Muscle of back (tissue), 11 donors: Measurements from ENCODE around the gene LCMT1. TPM values are rescaled to one million over a fixed set of nuclear protein-coding genes. Genes with fewer than 3 reads are reported as not detected.
A peak's percentile ranks its signal among the peaks of the same experiment; 100 is the strongest.

ENCODE experiments used
- DNase-seq, 3 donors: peaks; one replicate each; pipeline versions ENCODE4 v3.0.0 to v3.0.0-alpha.2; 2013
- polyA plus RNA-seq, 10 donors: library from polyadenylated mRNA; unstranded; fragments of 120-200 nt; gene quantifications; one replicate each; pipeline ENCODE4 v1.2.1, GENCODE V29; 2013; ENCODE audit not compliant: insufficient read length in 10 of 10

The LCMT1 gene
- polyA plus RNA-seq, 10 donors: 37.0 to 45.0 (median 39.9) TPM

DNA sequence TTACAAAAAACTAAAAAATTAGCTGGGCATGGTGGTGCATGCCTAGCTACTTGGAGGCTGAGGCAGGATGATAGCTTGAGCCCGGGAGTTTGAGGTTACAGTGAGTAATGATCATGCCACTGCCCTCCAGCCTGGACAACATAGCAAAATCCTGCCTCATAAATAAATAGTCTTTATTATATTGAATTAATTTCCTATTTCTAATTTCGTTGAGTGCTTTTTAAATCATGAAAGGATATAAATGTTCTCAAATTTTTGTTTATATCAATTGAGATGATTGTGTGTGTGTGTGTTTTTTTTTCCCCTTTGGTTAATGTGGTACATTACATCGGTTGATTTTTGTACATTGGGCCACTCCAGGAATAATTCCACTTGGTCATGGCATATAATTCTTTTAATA lies 73.2 kb downstream of the LCMT1 start:
- DNase-seq: no peak

DNA sequence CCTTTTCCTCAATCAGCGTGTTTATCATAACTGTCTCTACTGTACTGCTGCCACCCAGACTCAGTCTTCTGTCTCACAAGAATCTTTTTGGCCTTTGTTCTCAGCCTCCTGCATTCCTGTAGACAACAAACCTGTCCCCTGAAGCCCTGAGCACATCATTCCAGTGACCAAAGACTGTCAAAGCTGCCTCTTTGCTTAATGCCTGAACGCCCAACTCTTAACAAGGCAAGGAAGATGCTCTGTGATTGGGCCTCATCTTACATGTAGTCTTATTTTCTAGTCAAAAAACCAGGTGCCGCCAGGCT lies 75.9 kb downstream of the LCMT1 start:
- no peak for DNase-seq

DNA sequence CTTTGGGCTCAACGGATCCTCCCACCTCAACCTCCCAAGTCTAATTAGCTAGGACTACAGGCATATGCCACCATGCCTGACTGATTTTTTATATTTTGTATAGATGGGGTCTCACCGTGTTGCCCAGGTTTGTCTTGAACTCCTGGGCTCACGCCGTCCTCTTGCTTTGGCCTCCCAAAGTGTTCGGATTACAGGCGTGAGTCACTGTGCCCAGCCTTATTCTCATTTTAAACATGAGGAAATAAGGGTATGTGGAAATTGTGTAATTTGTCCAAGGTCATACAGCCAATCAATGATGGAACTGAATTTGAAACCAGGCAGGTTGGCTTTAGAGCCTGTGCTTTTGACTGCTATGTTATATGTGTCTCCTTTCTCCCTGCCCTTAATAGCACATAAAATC lies 77.8 kb downstream of the LCMT1 start:
- DNase-seq: no peak

DNA sequence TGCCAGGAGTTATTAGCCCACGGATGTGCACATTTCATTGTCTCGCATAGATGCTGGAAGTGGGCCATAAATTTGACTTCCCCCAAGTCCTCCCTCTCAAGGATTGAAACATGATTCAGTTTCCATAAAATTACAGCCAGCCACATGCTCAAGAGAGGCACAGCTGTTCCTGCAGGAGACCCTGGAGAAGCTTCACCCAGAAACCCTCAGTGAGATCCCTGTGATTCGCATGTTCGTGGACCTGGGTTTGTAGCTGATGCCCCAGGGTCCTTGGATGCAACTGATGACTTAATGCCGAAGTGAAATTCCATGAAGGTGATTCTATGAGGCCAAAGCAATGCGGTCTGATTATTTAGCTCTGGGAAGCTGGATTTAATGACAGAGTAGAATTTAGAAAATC lies 80.6 kb downstream of the LCMT1 start:
- DNase-seq: peak in 2 of 3 donors; percentile 2 to 16

DNA sequence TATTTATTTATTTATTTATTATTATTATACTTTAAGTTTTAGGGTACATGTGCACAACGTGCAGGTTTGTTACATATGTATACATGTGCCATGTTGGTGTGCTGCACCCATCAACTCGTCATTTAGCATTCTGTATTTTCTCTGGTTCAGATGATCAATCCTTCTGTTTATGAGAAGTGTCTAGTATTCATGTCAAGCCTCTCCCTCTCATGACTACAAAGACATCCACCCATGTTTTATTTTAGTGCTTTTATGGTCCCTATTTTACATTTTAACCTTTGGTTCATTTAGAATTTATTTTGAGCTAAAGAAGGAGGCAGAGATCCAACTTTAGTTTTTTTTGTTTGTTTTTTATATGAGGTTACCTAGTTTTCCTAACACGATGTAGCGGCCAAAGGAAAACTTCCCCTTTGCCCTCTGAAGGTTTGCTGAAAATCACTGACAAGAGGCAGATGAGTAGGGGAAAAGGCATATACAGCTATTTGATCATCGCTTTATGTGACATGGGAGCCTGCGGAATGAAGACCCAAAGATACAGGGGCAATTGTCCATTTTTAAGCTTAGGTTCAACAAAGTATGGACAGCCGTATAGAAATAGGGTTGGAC lies 82.8 kb downstream of the LCMT1 start:
- no peak for DNase-seq

DNA sequence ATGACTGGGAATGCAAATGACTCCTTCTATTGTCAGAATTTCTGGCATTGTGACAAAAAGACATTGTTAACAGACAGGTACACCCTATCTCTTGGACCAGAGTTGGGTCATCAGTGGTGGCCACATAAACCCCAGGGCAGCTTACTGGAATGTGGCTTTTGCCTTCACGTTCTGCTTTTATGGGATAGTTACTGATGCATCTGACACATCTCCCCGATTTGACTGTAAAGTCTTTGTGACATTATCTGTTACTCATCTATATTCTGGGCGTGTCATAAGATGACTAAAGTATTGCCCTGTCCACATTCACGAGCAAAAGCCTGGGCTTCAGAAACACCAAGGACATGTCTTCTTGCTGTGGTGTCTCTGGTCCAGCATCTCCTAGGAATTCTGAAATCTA lies 86.5 kb downstream of the LCMT1 start:
- no peak for DNase-seq

DNA sequence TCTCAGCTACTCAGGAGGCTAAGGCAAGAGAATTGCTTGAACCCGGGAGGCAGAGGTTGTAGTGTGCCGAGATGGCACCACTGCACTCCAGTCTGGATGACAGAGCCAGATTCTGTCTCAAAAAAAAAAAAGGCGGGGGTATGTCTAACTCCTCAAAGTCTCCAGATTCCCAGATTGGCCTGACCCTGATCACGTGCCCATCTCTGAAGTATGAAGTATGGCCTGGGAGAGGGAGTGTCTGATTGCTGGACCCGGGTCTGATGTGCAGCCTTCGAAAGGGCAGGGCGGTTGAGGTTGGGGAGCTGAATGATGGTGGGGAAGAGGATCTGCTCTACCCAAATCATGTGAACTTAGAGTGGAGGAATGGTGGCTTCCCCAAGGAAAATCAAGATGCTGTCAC lies 87.9 kb downstream of the LCMT1 start:
- no peak for DNase-seq

DNA sequence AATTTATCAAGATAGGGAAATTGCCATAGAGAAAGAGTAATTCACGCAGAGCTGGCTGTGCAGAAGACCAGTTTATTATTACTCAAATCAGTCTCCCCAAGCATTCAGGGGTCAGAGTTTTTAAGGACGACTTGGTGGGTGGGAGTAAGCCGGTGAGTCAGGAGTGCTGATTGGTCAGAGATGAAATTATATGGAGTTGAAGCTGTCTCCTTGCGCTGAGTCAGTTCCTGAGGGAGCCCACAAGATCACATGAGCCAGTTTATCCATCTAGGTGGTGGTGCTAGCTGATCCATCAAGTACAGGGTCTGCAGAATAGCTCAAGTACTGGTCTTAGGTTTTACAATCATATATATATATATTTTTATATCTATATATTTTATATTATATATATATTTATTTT lies 99.2 kb downstream of the LCMT1 start:
- peak in 1 of 3 donors; percentile 16 for DNase-seq

DNA sequence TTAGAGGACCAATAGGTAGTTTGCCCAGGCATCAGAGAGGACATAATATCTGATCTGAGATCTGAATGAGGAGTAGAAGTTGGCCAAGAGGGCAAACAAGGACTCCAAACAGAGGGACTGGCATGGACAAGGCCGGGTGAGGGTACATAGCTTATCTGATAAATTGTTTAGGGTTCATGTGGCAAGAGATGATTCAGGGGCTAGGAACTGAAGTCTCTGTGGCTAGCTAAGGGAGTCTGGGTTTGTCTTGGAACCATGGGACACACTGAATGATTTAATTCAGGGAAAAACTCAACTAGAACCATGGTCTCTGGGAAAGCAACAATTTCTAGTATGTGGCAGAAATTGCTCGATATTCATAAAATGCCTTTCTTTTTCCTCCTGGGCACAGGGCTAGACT lies 101.1 kb downstream of the LCMT1 start:
- DNase-seq: no peak

DNA sequence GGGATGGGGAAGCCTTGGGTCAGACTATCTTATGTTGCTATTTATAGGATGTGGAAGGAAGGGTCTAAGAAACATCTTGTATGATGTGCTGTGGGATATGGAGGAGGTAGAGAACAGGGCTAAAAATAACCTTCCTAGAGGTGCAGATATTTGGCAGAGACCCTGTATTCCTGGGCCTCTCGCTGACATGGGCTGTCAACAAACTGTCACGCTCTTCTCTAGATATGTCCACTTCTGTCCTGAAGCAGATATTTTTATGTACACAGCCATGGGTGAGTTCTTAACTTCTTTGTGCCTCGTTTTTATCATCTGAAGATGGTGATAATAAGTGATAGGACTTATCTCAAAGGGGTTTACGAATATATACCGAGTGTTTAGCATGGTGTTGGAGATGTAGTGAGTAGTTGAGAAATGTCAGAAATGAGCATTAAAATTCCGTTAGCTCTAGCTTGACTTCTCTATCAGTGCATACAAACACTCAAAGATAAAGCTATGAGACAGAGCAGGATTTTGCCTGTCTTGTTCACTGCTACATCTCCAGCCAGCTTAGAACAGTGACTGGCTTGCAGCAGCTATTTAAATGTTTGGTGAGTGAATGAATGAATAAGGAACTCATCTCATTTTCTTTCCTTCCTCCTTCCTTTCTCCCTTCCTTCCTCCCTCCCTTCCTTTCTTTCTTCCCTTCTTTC lies 102.3 kb downstream of the LCMT1 start:
- no peak for DNase-seq

DNA sequence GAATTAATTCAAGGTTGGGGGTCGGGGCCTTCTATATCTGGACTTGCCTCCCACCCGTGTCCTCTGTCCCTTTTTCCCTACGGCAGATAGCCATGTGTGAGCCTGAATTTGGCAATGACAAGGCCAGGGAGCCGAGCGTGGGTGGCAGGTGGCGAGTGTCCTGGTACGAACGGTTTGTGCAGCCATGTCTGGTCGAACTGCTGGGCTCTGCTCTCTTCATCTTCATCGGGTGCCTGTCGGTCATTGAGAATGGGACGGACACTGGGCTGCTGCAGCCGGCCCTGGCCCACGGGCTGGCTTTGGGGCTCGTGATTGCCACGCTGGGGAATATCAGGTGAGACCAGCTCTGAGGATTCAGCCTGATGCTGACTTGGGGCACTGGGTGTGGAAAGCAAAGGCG lies 105.6 kb downstream of the LCMT1 start:
- DNase-seq: no peak

DNA sequence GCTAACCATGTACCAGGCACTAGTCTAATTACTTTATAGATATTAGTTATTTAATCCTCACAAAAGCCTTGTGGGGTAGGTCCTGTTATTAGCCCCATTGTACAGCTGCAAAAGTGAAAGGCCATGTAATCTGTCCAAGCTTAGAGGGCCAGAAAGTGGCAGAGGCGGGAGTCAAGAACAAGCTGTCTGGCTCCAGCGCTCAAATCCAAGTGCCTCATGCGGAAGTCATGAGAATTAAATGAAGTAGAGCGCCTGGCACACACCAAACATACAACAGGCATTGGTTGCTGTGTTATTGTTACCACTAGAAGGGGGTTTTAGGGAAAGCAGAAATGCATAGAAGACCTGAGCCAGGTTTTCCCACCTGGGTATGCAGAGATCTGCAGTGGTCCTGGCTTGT lies 106.4 kb downstream of the LCMT1 start:
- DNase-seq: no peak

DNA sequence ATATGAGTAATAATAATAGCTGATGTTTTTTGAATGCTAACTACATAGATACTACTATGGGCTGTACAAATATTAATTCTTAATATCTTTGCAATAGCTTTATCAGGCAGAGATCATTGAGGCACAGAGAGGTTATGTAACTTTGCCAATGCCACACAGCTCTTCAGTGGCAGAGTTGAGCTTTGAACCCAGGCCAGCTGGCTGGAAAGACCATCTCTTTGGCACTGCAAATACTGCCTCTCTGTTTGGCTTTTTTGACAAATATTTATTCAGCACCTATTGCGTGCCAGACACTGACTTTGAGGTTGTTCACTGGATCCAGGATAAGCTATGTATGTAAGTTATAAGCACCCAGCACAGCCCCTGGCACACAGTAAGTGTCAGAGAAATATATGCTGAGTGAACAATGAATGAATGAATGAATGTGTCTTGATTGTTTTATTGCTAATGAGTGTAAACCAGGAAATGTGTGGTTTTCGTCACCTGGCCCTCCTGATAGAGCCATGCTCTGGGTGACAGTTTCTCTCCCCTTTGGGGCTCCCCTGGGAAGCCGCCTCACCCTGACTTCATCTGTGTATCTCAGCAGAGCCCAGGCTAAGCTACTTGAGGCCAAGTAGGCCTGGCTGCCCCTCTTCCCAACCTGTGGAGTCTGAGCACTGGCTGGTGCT lies 107.7 kb downstream of the LCMT1 start:
- DNase-seq: no peak

DNA sequence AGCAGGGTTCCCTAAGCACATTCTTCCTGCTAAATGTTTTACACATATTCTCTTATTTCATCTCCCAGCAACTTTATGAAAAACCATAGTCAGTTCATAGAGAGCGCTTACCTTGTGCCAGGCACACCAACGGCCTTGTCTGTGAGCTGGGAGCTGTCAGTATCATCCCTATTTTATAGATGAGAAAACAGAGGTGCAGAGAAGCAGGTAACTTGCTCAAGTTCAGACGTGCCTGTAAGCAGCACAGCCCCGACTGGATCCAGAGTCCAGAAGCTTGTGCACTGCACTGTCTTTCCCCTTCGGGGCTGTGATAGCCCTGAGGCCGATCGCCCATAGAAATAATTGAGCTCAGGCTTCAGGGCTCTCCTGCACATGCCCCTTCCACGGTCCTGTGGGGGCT lies 111.4 kb downstream of the LCMT1 start:
- no peak for DNase-seq

DNA sequence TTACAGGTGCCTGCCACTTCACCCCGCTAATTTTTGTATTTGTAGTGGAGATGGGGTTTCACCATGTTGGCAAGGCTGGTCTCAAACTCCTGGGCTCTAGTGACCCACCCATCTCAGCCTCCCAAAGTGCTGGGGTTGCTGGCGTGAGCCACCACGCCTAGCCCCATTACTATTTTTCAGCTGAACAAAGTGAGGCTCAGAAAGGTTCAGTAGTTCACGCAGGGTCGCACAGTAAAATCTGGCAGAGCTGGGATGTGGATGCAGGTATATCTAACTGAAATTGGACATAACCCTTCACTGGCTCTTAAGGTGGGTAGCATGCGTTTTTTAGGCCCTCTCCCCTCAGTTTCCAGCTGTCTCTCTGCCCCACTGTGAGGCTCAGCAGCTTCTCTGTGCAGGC lies 112.4 kb downstream of the LCMT1 start:
- DNase-seq: no peak

DNA sequence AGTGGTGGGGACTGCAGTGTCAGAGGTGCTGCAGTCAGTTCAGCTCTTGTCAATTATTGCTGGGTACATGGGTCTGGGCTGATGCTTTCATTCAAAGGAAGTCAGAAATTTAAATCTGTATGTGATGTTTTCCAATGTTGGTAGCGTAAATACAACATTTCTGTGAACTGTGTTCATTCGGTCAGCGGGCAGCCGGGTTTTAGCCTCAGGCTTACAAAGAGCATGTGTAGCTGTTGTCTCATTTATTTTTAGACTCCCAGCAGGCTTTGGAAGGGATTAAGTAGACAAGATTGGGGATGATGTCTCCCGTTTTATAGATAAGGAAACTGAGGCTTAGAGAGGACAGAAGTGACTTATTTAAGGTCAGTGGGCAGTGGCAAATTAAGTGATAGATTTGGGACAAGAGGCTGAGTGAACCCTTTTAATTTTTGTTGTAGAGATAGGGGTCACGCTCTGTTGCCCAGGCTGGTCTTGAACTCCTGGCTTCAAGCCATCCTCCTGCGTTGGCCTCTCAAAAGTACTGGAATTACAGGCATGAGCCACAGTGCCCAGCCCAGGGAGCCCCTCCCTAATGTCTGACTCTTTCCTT lies 113.3 kb downstream of the LCMT1 start:
- no peak for DNase-seq

Other genes starting within 250 kb of the LCMT1 start
- gene ARHGAP17, start 96.4 kb upstream of the LCMT1 start, polyA plus RNA-seq: 10 to 100 TPM; 35.0 to 50.7 (median 43.4) TPM
- under 1 TPM in 1 of 10 donors, not detected in 9; 0.13 TPM for gene AQP8, start 105.2 kb downstream of the LCMT1 start, polyA plus RNA-seq
- 1 to 10 TPM; 4.9 to 7.4 (median 5.6) TPM for gene ZKSCAN2, start 146.1 kb downstream of the LCMT1 start, polyA plus RNA-seq